GM19455 (cell line): Measurements from ENCODE around the gene MNT.

Experiments
- ATAC-seq: cut with Tn5 transposase; IDR thresholded peaks from one replicate; pipeline ENCODE4 v1.9.1; 2021; ENCODE audit not compliant: unreplicated experiment

MNT gene

GRCh38 chr17:2383628-2384167 is 17.2 kb downstream of the MNT start:
- no peak for ATAC-seq

DNA sequence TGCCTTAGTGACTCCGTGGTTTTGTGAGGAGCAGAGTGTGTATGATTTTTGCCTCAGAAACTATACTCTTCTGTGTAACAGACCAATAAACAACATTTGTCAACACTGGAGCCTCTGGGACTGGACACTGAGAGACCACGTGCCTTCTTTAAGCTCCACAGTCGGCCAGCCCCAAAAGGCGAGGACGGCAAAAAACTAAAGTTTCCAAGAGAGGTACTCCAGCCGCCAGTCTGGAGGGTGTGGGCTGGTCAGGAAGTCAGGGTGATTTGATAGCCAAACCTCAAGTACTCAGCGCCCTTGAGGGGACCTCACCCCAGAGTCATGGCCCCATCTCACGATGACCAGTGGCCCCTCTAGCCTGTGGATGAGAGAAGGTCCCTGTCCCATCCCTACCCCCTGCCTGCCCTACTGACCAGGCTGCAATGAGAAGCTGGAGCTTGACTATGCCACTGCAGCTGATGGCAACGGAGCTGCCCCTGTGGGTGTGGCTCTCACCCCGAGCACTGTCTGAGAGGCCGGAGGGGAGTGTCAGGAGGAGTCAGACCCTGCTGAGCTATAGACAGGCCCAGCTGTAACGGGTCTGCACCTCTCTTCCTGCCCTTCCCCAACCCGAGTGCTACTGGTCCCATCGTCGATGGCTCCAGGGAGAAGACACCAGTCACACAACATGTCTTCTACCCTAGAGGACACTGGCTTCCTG is 19.8 kb downstream of the MNT start:
- no peak for ATAC-seq

- no peak for ATAC-seq
Measured at GRCh38 chr17:2380226-2380922, 20.5 kb downstream of the MNT start.

GRCh38 chr17:2379489-2380225 is 21.2 kb downstream of the MNT start:
- ATAC-seq, result no peak

- no peak for ATAC-seq
Measured at GRCh38 chr17:2378905-2379304, 22.0 kb downstream of the MNT start.

- ATAC-seq, result no peak
Measured at GRCh38 chr17:2377659-2378058, 23.2 kb downstream of the MNT start.

GRCh38 chr17:2376107-2376506 is 24.8 kb downstream of the MNT start:
- ATAC-seq, result no peak

- ATAC-seq, result no peak
Measured at GRCh38 chr17:2375406-2375805, 25.5 kb downstream of the MNT start.

DNA sequence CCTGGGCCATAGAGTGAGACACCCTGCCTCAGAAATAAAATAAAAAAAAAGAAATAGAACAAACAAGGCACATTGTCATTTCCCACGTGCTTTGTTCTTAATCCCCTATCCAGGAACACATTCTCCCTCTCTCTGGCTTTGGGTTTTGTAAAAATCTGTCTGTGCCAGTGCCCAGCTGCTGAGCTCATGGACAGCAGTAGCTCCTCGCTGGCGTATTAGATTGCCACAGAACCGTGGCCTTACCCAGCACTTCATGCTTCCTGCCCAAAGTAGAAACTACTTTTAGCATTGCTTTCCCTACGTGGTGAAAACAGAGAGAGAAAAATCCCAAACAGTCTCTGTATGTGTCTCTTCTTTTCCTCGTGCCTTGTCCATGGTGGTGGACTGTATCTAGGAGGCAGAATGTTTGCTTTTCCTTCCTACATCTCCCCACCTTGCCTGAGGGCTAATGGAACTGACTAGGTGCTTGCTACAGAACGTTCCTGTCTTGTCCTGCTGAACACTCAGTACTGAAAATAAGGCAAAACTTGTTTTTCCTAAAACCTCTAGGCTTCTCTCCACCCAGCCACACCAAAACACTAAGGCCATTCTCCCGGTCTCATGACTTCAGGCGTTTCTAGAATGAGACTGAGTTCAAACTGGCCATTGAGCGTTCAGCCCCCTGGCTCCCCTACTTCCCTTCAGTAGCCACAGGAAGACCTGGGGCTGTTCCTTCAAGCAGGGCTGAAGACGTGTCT is 26.1 kb downstream of the MNT start:
- ATAC-seq, result no peak

GRCh38 chr17:2373179-2373578 is 27.7 kb downstream of the MNT start:
- no peak for ATAC-seq

DNA sequence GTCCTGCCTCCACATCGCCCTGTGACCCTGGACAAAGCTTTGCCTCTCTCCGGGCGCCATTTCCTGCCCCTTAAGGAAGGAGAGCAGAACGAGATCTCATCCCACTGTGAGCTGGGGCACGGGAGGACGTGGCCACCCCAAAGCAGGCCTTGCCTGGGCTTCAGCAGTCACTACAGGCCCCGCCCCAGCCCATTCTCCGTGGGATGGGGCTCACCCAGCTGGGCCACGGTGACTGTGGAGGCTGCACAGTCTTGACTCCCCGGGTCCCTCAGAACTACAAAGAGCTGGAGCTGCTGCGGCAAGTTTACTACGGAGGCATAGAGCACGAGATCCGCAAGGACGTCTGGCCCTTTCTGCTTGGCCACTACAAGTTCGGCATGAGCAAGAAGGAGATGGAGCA is 28.2 kb downstream of the MNT start:
- ATAC-seq, result no peak

DNA sequence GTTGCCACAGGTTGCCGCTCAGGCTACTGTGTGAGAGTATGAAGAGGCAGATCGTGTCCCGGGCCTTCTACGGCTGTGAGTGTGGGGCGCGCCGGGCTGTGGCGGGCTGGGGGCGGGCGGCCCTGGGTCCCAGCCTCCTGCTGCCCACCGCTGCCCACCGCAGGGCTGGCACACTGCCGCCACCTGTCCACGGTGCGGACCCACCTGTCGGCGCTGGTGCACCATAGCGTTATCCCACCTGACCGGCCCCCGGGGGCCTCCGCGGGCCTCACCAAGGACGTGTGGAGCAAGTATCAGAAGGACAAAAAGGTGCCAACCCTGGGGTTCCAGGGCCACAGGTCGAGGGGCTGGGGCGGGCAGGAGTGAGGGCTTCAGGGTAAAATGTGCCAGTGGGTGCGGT is 28.7 kb downstream of the MNT start:
- no peak for ATAC-seq

DNA sequence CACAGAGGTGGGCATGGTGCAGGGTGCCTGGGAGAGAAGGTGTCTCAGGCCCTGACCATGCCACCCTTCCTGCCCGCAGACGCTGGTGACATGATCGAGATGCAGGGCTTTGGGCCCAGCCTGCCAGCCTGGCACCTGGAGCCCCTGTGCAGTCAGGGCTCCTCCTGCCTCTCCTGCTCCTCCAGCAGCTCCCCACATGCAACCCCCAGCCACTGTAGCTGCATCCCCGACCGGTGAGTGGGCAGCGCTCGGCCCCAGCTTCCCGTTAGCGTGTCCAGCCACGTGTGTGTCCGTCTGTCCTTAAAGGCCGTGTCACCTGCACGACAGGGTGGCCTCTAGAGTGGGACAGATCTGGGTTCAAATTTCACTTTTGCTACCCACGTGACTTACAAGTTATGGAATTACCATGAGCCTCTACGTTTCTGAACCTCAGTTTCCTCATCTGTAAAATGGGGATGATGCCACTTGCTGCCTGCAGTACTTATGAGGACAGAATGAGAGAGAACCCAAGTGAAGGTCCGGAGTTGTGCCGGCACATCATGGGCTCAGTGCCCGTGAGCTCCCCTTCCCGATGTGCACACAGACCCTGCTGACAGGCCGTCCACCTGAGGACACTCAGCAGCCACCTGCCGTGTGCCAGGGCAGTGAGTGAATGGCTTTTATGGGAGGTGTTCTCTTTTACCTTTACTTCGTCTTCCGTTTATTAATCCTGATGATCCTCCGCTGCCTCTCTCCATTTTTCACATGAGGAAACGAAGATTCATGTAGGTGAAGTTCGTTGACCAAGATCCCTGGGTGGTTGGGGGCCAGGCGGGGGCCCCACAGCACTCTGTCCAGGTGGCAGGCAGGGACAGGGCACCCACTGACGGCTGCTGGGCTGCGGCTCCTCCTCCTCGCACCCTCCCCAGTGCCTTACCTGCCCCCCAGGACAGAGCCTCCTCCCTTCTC is 29.4 kb downstream of the MNT start:
- no peak for ATAC-seq

DNA sequence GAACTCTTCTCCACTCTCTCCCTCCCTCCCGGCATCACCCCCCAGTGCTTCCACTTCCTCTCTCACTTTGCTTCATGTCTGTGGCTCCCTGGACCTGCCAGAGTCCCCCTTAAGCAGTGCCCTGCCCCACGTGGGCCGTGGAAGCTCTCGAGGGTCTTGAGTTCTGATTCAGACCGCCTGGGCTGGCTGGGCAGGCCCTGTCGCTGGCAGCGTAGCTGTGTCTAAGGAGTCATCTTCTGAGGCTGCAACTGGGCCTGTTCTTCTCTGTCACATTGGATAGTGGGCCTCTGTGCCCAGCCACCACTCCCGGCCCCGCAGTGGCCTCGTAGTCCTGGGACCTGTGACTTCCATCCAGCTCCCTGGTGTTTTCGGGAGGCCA is 30.7 kb downstream of the MNT start:
- ATAC-seq, result no peak

- ATAC-seq, result no peak
Measured at GRCh38 chr17:2369551-2370210, 31.2 kb downstream of the MNT start.

DNA sequence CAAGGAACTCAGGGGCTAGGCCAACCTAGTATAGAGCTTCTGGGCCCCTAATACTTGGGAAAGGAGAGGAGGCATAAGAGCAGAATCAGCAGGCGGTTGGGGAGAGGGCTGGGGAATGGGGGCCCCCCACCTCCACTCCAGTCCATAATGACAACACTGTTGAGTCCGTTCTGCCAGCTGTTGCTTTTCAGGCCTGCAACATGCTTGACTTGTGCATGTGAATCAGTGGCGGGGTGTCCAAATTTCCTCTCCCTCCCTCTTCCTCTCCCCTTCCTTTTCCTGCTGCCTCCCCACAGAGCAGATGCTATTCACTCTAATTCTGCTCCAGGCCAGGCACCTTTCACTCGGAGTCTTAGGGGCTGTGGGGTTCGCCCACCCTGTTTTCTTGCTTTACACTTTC is 31.8 kb downstream of the MNT start:
- no peak for ATAC-seq

GRCh38 chr17:2368359-2368758 is 32.5 kb downstream of the MNT start:
- no peak for ATAC-seq

GRCh38 chr17:2366747-2367494 is 33.9 kb downstream of the MNT start:
- no peak for ATAC-seq

GRCh38 chr17:2365132-2365531 is 35.7 kb downstream of the MNT start:
- no peak for ATAC-seq
